Stomach (tissue), 4 donors: ENCODE measurements around the gene PPP1R9B.

Experiments
- CTCF ChIP-seq, 7 experiments: fragments of 450-650 bp in 4 of 7; fragments of 200-600 bp in 3 of 7; sonication (generic) in 3 of 7; IDR thresholded peaks; one replicate each; pipeline ENCODE4 v1.5.1; 2016 to 2019; ENCODE audit warnings: antibody characterized with exemption in 7 of 7, control low read depth in 2 of 7, mild to moderate bottlenecking in 1 of 7
- EP300 ChIP-seq: sonication (generic); formaldehyde crosslinking; IDR thresholded peaks from one replicate; pipeline ENCODE4 v1.6.1; 2017; ENCODE audit warnings: antibody characterized with exemption
- POLR2A ChIP-seq, 4 donors: fragments of 450-650 bp; IDR thresholded peaks; one replicate each; pipeline ENCODE4 v1.6.1; 2016; ENCODE audit warnings: antibody characterized with exemption in 4 of 4, control low read depth in 2 of 4, mild to moderate bottlenecking in 1 of 4, moderate library complexity in 1 of 4
- POLR2AphosphoS5 ChIP-seq, 3 donors: sonication (generic); formaldehyde crosslinking; IDR thresholded peaks; one replicate each; pipeline ENCODE4 v1.6.1; 2016; ENCODE audit warnings: antibody characterized with exemption in 3 of 3

- no peak for TF ChIP-seq CTCF (IDR thresholded peaks at IDR 0.05)
- no peak for TF ChIP-seq POLR2A (IDR thresholded peaks at IDR 0.05)
- TF ChIP-seq POLR2AphosphoS5 (IDR thresholded peaks at IDR 0.05): no peak
- no peak for TF ChIP-seq EP300
Observed at GRCh38 chr17:50098583-50098982, 51.9 kb downstream of the PPP1R9B start.
